Measurements from ENCODE around the gene CALHM2. TPM values are rescaled to one million over a fixed set of nuclear protein-coding genes. Genes with fewer than 3 reads are reported as not detected.
A peak's percentile ranks its signal among the peaks of the same experiment; 100 is the strongest.

The CALHM2 gene
- total RNA-seq, 1 donor, result 54.6 TPM

- no peak for DNase-seq (ENCODE audit: insufficient read length, low spot score, missing footprints)
- Histone ChIP-seq H2AFZ (ENCODE audit: low read length) (no peak overlapping the region), H3K9me3 (ENCODE audit: low read depth, low read length) (no peaks in the 10 kb centered on the region), H3K27ac (ENCODE audit: low read depth, low read length) (no peak overlapping the region), H3K36me3 (ENCODE audit: insufficient read depth, low read length) (peaks cover 95% of the 10 kb centered on the region), H3K4me2 (ENCODE audit: insufficient read depth, low read length) (no peak overlapping the region), H3K27me3 (ENCODE audit: insufficient read depth, low read length) (no peaks in the 10 kb centered on the region), H3K79me2 (ENCODE audit: insufficient read depth, low read length) (no peaks in the 10 kb centered on the region), H3K4me3 (ENCODE audit: insufficient read depth, low read length) (no peak overlapping the region), H4K20me1 (ENCODE audit: insufficient read depth, low read length) (peaks cover 3% of the 10 kb centered on the region), H3K4me1 (ENCODE audit: insufficient read depth, low read length) (no peaks in the 10 kb centered on the region)
- no peak for TF ChIP-seq CTCF (IDR thresholded peaks at IDR 0.05; ENCODE audit: extremely low read depth, low read depth, low read length)
Observed at GRCh38 chr10:103413564-103413963, 38.6 kb downstream of the CALHM2 start.

DNA sequence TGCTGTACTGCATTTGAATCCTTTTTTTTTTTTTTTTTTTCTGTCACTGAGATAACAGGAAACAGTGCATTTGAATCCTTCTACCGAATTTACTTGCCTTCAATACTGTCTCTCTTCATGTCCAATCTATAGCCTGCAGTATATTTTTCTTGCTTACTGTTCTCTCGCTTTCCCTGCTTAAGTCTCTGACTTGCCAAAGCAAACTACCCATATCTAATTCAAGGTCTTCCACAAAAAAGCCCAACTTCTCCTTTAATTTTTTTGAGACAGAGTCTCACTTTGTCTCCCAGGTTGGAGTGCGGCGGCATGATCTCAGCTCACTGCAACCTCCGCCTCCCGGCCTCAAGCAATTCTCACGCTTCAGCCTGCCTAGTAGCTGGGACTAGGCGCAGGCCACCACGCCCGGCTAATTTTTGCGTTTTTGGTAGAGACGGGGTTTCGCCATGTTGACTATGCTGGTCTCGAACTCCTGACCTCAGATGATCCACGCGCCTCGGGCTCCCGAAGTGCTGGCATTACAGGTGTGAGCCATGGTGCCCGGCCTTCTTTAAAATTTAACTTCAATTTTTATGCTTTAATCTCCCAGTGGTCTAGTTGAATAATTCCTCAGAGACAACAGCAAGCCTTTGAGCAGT is 54.9 kb downstream of the CALHM2 start:
- Histone ChIP-seq H3K27me3 (ENCODE audit: insufficient read depth, low read length) (no peaks in the 10 kb centered on the region), H3K9me3 (ENCODE audit: low read depth, low read length) (no peaks in the 10 kb centered on the region), H3K4me3 (ENCODE audit: insufficient read depth, low read length) (peak overlapping the region; percentile 95), H4K20me1 (ENCODE audit: insufficient read depth, low read length) (peaks cover 14% of the 10 kb centered on the region), H3K36me3 (ENCODE audit: insufficient read depth, low read length) (peaks cover 40% of the 10 kb centered on the region), H3K27ac (ENCODE audit: low read depth, low read length) (peak overlapping the region; percentile 71), H3K4me2 (ENCODE audit: insufficient read depth, low read length) (peak overlapping the region; percentile 88), H3K79me2 (ENCODE audit: insufficient read depth, low read length) (peaks cover 70% of the 10 kb centered on the region), H2AFZ (ENCODE audit: low read length) (peak overlapping the region; percentile 95), H3K4me1 (ENCODE audit: insufficient read depth, low read length) (peaks cover 21% of the 10 kb centered on the region)
- TF ChIP-seq CTCF (IDR thresholded peaks at IDR 0.05; ENCODE audit: extremely low read depth, low read depth, low read length), result no peak
- no peak for DNase-seq (ENCODE audit: insufficient read length, low spot score, missing footprints)

- Histone ChIP-seq H3K27me3 (ENCODE audit: insufficient read depth, low read length) (no peaks in the 10 kb centered on the region), H3K4me3 (ENCODE audit: insufficient read depth, low read length) (peak overlapping the region; percentile 95), H3K79me2 (ENCODE audit: insufficient read depth, low read length) (peaks cover 70% of the 10 kb centered on the region), H3K36me3 (ENCODE audit: insufficient read depth, low read length) (peaks cover 40% of the 10 kb centered on the region), H3K4me1 (ENCODE audit: insufficient read depth, low read length) (peaks cover 21% of the 10 kb centered on the region), H4K20me1 (ENCODE audit: insufficient read depth, low read length) (peaks cover 14% of the 10 kb centered on the region), H3K27ac (ENCODE audit: low read depth, low read length) (peak overlapping the region; percentile 71), H2AFZ (ENCODE audit: low read length) (peak overlapping the region; percentile 95), H3K4me2 (ENCODE audit: insufficient read depth, low read length) (peak overlapping the region; percentile 88), H3K9me3 (ENCODE audit: low read depth, low read length) (no peaks in the 10 kb centered on the region)
- TF ChIP-seq CTCF (IDR thresholded peaks at IDR 0.05; ENCODE audit: extremely low read depth, low read depth, low read length), result no peak
- no peak for DNase-seq (ENCODE audit: insufficient read length, low spot score, missing footprints)
Observed at GRCh38 chr10:103396789-103397087, 55.4 kb downstream of the CALHM2 start.

Other genes with a start within 250 kb of the CALHM2 start
- gene RPEL1, start 206.5 kb downstream of the CALHM2 start, total RNA-seq, result 0.29 and 0.36 TPM in 2 replicates
- 0.29 and 0.36 TPM in 2 replicates for gene INA, start 175.2 kb downstream of the CALHM2 start, total RNA-seq
- 16.6 and 18.9 TPM in 2 replicates for gene PCGF6, start 101.2 kb downstream of the CALHM2 start, total RNA-seq
- gene TAF5, start 84.4 kb downstream of the CALHM2 start, total RNA-seq, result 3.3 and 3.8 TPM in 2 replicates
- gene ATP5MK, start 55.9 kb downstream of the CALHM2 start, total RNA-seq, result 145 and 163 TPM in 2 replicates
- gene PDCD11, start 55.7 kb downstream of the CALHM2 start, total RNA-seq, result 18.8 and 19.2 TPM in 2 replicates
- not detected in 2 replicates for gene CALHM1, start 6.5 kb upstream of the CALHM2 start, total RNA-seq
- not detected in 2 replicates for gene CALHM3, start 26.9 kb upstream of the CALHM2 start, total RNA-seq
- under 0.01 TPM in 1 of 2 replicates, not detected in the other for gene NEURL1, start 41.3 kb upstream of the CALHM2 start, total RNA-seq

Measured in osteoblast (primary cell).